ENCODE results near the gene KRT82. TPM values are rescaled to one million over a fixed set of nuclear protein-coding genes. Genes with fewer than 3 reads are reported as not detected.

Gene KRT82
- total RNA-seq, 2 donors from 2014 or later = not detected

DNA sequence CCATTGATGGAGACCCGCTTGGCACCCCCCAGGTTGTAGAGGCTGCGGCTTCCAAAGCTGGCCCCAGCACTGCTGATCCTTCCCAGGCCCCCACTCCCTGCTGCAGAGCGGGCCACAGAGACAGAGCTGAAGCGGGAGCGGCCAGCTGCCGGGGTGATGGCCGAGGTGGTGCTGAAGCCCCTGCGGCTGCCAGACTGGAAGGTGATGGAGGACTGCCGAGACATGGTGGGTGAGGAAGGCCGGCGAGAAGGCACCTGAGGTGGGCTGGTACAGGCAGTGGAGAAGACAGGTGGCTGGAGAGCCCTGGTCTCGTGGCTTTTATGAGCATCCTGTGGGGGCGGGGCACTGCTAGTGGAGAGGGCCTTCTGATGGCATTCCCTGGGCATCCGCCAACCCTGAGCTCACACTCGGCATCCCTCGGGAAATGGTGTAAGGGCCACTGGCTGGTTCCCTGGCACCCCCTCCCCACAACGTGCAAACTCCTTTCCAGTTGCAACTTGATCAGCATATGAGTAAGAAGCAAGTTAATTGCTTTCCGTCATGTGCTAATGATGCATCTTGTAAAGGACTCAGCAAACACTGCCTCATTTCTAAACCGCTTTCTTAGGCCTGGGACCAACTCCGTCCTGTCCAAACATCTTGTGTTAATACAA, 28.1 kb upstream of the KRT82 start, which contains the start of gene KRT75:
KRT75 (minus strand) TSS at position 291 of the 653 bp plus-strand sequence; CDS start at position 224, 67 bp downstream.
- TF ChIP-seq, protein P1, sequence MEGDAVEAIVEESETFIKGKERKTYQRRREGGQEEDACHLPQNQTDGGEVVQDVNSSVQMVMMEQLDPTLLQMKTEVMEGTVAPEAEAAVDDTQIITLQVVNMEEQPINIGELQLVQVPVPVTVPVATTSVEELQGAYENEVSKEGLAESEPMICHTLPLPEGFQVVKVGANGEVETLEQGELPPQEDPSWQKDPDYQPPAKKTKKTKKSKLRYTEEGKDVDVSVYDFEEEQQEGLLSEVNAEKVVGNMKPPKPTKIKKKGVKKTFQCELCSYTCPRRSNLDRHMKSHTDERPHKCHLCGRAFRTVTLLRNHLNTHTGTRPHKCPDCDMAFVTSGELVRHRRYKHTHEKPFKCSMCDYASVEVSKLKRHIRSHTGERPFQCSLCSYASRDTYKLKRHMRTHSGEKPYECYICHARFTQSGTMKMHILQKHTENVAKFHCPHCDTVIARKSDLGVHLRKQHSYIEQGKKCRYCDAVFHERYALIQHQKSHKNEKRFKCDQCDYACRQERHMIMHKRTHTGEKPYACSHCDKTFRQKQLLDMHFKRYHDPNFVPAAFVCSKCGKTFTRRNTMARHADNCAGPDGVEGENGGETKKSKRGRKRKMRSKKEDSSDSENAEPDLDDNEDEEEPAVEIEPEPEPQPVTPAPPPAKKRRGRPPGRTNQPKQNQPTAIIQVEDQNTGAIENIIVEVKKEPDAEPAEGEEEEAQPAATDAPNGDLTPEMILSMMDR (IDR thresholded peaks at IDR 0.05) = no peak
- Histone ChIP-seq H3K27ac (no peak within 1 kb of the TSS), H3K9me3 (no peaks in the 10 kb centered on the region), H3K27me3 (no peaks in the 10 kb centered on the region), H3K36me3 (no peaks in the 10 kb centered on the region), H3K4me3 (no peak within 1 kb of the TSS), H3K4me1 (no peaks in the 10 kb centered on the region)
- DNase-seq (ENCODE audit: low spot score) = no peak

- DNase-seq (ENCODE audit: low spot score) = no peak
- TF ChIP-seq, protein P1 (IDR thresholded peaks at IDR 0.05) = no peak
- no peaks in the 10 kb centered on the region for H3K9me3 ChIP-seq
- H3K36me3 ChIP-seq = no peaks in the 10 kb centered on the region
- no peaks in the 10 kb centered on the region for H3K27me3 ChIP-seq
- H3K4me1 ChIP-seq = no peaks in the 10 kb centered on the region
- H3K4me3 ChIP-seq = no peak overlapping the region
- H3K27ac ChIP-seq = no peak overlapping the region
Measured at GRCh38 chr12:52433501-52434080, 27.5 kb upstream of the KRT82 start.

DNA sequence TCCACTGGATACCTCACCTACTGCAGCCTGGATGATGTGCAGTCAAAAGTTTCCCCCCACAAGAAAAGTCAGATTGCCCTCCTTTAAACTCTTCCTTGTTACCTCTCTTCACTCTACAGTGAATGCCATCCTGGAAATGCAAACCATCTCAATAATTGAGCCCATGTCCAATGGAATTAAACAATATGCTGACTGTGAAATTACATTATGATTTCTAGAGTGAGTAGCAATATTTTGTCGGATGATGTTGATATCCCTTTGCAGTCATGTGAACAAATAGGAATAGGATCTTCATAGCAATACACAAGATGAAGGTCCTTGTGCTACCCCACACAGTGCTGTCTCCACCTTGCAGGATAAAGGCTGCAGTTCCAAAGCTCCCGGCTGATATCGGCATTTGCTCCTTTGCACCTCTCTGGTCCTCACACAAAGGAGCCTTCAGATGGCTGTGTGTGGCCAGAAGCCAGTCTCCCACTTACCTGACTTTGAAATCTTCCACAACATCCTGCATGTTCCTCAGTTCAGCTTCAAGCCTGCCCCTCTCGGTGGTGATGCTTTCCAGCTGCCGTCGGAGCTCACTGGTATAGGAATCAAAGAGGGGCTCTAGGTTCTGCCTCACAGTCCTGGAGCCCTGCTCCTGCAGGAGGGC, 26.5 kb upstream of the KRT82 start:
- Histone ChIP-seq H3K27me3 (no peaks in the 10 kb centered on the region), H3K4me1 (no peaks in the 10 kb centered on the region), H3K4me3 (no peak overlapping the region), H3K9me3 (no peaks in the 10 kb centered on the region), H3K36me3 (no peaks in the 10 kb centered on the region), H3K27ac (no peak overlapping the region)
- DNase-seq (ENCODE audit: low spot score) = no peak
- TF ChIP-seq, protein P1 (IDR thresholded peaks at IDR 0.05) = no peak

DNA sequence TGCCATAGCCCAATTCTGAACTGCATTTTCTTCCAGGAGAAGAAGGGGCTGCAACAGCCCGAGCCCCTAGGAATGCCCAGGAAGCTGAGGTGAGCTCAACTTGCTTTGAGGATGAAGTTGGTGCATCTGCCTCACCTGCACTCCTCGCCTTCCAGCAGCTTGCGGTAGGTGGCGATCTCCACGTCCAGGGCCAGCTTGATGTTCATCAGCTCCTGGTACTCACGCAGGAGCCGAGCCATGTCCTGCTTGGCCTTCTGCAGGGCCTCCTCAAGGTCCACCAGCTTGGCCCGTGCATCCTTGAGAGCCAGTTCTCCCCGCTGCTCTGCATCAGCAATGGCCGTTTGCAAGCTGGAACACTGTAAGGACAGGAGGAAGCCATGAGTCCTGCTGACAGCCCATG, 22.0 kb upstream of the KRT82 start:
- no peak overlapping the region for H3K4me3 ChIP-seq
- no peaks in the 10 kb centered on the region for H3K27me3 ChIP-seq
- no peaks in the 10 kb centered on the region for H3K36me3 ChIP-seq

GRCh38 chr12:52427083-52427482, 20.9 kb upstream of the KRT82 start:
- H3K27me3 ChIP-seq = no peaks in the 10 kb centered on the region
- TF ChIP-seq, protein P1 (IDR thresholded peaks at IDR 0.05) = no peak
- no peak for DNase-seq (ENCODE audit: low spot score)
- H3K4me1 ChIP-seq = no peaks in the 10 kb centered on the region
- no peak overlapping the region for H3K27ac ChIP-seq
- no peak overlapping the region for H3K4me3 ChIP-seq
- H3K36me3 ChIP-seq = no peaks in the 10 kb centered on the region
- no peaks in the 10 kb centered on the region for H3K9me3 ChIP-seq

More for the DNA sequence above, 22.0 kb upstream of the KRT82 start:
- no peak for DNase-seq (ENCODE audit: low spot score)
- Histone ChIP-seq H3K4me1 (no peaks in the 10 kb centered on the region), H3K27ac (no peak overlapping the region), H3K9me3 (no peaks in the 10 kb centered on the region)
- TF ChIP-seq, protein P1 (IDR thresholded peaks at IDR 0.05) = no peak
